GM23338 (cell line): ENCODE results near the gene ZNF892. TPM values are rescaled to one million over a fixed set of nuclear protein-coding genes. Genes with fewer than 3 reads are reported as not detected.

ENCODE experiments used
- ATAC-seq: fragments of 200-7000 bp; cut with Tn5 transposase; 3 replicates; pipeline ENCODE4 v1.9.1; 2020
- DNase-seq: peaks from one replicate; pipeline ENCODE4 v3.0.0-alpha.2; 2015; ENCODE audit warnings: low spot score
- H2AFZ ChIP-seq: fragments of 200-600 bp; sonication (generic); 2 replicates; pipeline ENCODE4 v1.8.0; 2016; ENCODE audit warnings: antibody characterized with exemption, mild to moderate bottlenecking, moderate library complexity
- H3F3A ChIP-seq: fragments of 200-600 bp; sonication (generic); replicated peaks from 2 replicates; pipeline ENCODE4 v1.8.0; 2017; ENCODE audit warnings: antibody characterized with exemption, mixed run types, low read depth
- H3K27ac ChIP-seq: fragments of 200-600 bp; sonication (generic); 2 replicates; pipeline ENCODE4 v1.6.1; 2016; ENCODE audit warnings: low read depth
- H3K27me3 ChIP-seq: fragments of 200-600 bp; sonication (generic); 2 replicates; pipeline ENCODE4 v1.8.0; 2016; ENCODE audit warnings: mild to moderate bottlenecking, mixed run types, moderate library complexity; ENCODE audit not compliant: insufficient read depth
- H3K36me3 ChIP-seq: fragments of 200-600 bp; sonication (generic); 2 replicates; pipeline ENCODE4 v1.8.0; 2016; ENCODE audit warnings: mild to moderate bottlenecking; ENCODE audit not compliant: insufficient read depth
- H3K4me1 ChIP-seq: fragments of 200-600 bp; sonication (generic); 2 replicates; pipeline ENCODE4 v1.8.0; 2016; ENCODE audit warnings: mild to moderate bottlenecking, moderate library complexity; ENCODE audit not compliant: insufficient read depth
- H3K4me2 ChIP-seq: fragments of 200-600 bp; sonication (generic); 2 replicates; pipeline ENCODE4 v1.7.1; 2017; ENCODE audit warnings: mixed run types
- H3K4me3 ChIP-seq: fragments of 200-600 bp; sonication (generic); 2 replicates; pipeline ENCODE4 v1.6.1; 2016; ENCODE audit warnings: mixed run types
- H3K79me2 ChIP-seq: fragments of 200-600 bp; sonication (generic); replicated peaks from 2 replicates; pipeline ENCODE4 v1.8.0; 2017; ENCODE audit warnings: mild to moderate bottlenecking; ENCODE audit not compliant: insufficient read depth
- H3K9me2 ChIP-seq: fragments of 200-600 bp; sonication (generic); 2 replicates; pipeline ENCODE4 v1.8.0; 2017; ENCODE audit not compliant: insufficient read depth
- H4K20me1 ChIP-seq: fragments of 200-600 bp; sonication (generic); replicated peaks from 2 replicates; pipeline ENCODE4 v1.8.0; 2017; ENCODE audit warnings: mild to moderate bottlenecking; ENCODE audit not compliant: insufficient read depth
- H3K27ac Mint-ChIP-seq: 2 replicates; pipeline ENCODE4 v1.8.0; 2020; ENCODE audit warnings: inconsistent platforms, mild to moderate bottlenecking, moderate library complexity, mixed read lengths
- H3K27me3 Mint-ChIP-seq: 3 replicates; pipeline ENCODE4 v1.8.0; 2022; ENCODE audit warnings: low read depth, mild to moderate bottlenecking, moderate library complexity, mixed read lengths, inconsistent platforms; ENCODE audit not compliant: insufficient read depth, poor library complexity
- H3K36me3 Mint-ChIP-seq: 3 replicates; pipeline ENCODE4 v1.8.0; 2021; ENCODE audit warnings: low read depth, mild to moderate bottlenecking, inconsistent platforms, moderate library complexity, mixed read lengths
- H3K4me1 Mint-ChIP-seq: 3 replicates; pipeline ENCODE4 v1.8.0; 2020; ENCODE audit warnings: mild to moderate bottlenecking, inconsistent platforms, mixed read lengths
- H3K4me3 Mint-ChIP-seq: 3 replicates; pipeline ENCODE4 v1.8.0; 2021; ENCODE audit warnings: moderate library complexity, mild to moderate bottlenecking, inconsistent platforms, mixed read lengths
- H3K9me3 Mint-ChIP-seq: 3 replicates; pipeline ENCODE4 v1.8.0; 2020; ENCODE audit warnings: moderate library complexity, mild to moderate bottlenecking, inconsistent platforms, mixed read lengths
- CREB1 ChIP-seq: fragments of 250-450 bp; sonication (Bioruptor Pico); IDR thresholded peaks from 2 replicates; pipeline ENCODE4 v1.5.0; 2020; ENCODE audit warnings: low read depth, mild to moderate bottlenecking, moderate library complexity
- CTCF ChIP-seq, 2 experiments: fragments of 200-600 bp in 1 of 2; sonication (generic) in 1 of 2; conservative IDR thresholded peaks; 2 replicates each; pipeline versions ENCODE4 v1.5.1 to v1.6.1; 2016 to 2017; ENCODE audit warnings: antibody characterized with exemption in 2 of 2, low read depth in 2 of 2, mild to moderate bottlenecking in 2 of 2, moderate library complexity in 1 of 2
- EZH2 ChIP-seq: fragments of 200-600 bp; sonication (generic); IDR thresholded peaks from one replicate; pipeline ENCODE4 v1.8.0; 2017; ENCODE audit warnings: antibody characterized with exemption, mild to moderate bottlenecking, low read depth; ENCODE audit not compliant: unreplicated experiment
- EZH2phosphoT487 ChIP-seq: fragments of 200-600 bp; sonication (generic); IDR thresholded peaks from one replicate; pipeline ENCODE4 v1.8.1; 2018; ENCODE audit warnings: antibody characterized with exemption; ENCODE audit not compliant: unreplicated experiment
- JUNB ChIP-seq: IDR thresholded peaks from one replicate; pipeline ENCODE4 v1.6.1; 2016; ENCODE audit warnings: antibody characterized with exemption; ENCODE audit not compliant: unreplicated experiment
- POLR2AphosphoS5 ChIP-seq: IDR thresholded peaks from 2 replicates; pipeline ENCODE4 v1.6.1; 2016; ENCODE audit warnings: antibody characterized with exemption, low read depth
- REST ChIP-seq: IDR thresholded peaks from one replicate; pipeline ENCODE4 v1.6.1; 2018; ENCODE audit warnings: antibody characterized with exemption; ENCODE audit not compliant: unreplicated experiment
- STAT1 ChIP-seq: IDR thresholded peaks from one replicate; pipeline ENCODE4 v1.6.1; 2016; ENCODE audit warnings: antibody characterized with exemption; ENCODE audit not compliant: unreplicated experiment
- ZNF114 ChIP-seq: fragments of 250-450 bp; sonication (Bioruptor Pico); IDR thresholded peaks from 2 replicates; pipeline ENCODE4 v1.5.0; 2020; ENCODE audit warnings: mild to moderate bottlenecking, moderate library complexity
- ZNF331 ChIP-seq: fragments of 250-450 bp; sonication (Bioruptor Pico); IDR thresholded peaks from 2 replicates; pipeline ENCODE4 v1.5.0; 2020; ENCODE audit warnings: low read depth, mild to moderate bottlenecking, moderate library complexity
- ZNF462 ChIP-seq: fragments of 250-450 bp; sonication (Bioruptor Pico); IDR thresholded peaks from 2 replicates; pipeline ENCODE4 v1.5.0; 2020; ENCODE audit warnings: mild to moderate bottlenecking, moderate library complexity
- polyA plus RNA-seq: library from polyadenylated mRNA; unstranded; fragments of >200 nt; fragmentation: Nextera tagmentation; extraction: Ambion mirVana; gene quantifications from 2 replicates; pipeline ENCODE4 v1.2.1, GENCODE V29; 2016
- total RNA-seq: library from RNA; depleted of rRNA; stranded (reverse); fragments of >200 nt; shearing (Covaris generic); gene quantifications from 2 replicates; pipeline ENCODE4 v1.2.3, GENCODE V29; 2014

Gene ZNF892
- total and polyA plus RNA-seq, 2 experiments from 2014 or later, result 2.2 to 17.9 TPM

- no peak for TF ChIP-seq REST
- no peak for TF ChIP-seq STAT1
- TF ChIP-seq JUNB, result no peak
- no peak for TF ChIP-seq POLR2AphosphoS5
- TF ChIP-seq CREB1 (CRISPR knock-in tag), result no peak
These were observed 785 bp downstream of the ZNF892 start (continued) for GRCh38 chr2:95208106-95208505.

GRCh38 chr2:95215018-95215612 lies 7.8 kb downstream of the ZNF892 start:
- H3K27ac ChIP-seq, result no peak overlapping the region
- H3K4me3 ChIP-seq, result no peak overlapping the region
- H3F3A ChIP-seq, result no peaks in the 10 kb centered on the region
- peaks cover 4% of the 10 kb centered on the region for H3K79me2 ChIP-seq
- DNase-seq (no peak), ATAC-seq (no peak)
- peaks cover 93% of the 10 kb centered on the region for H3K9me3 Mint-ChIP-seq
- H3K27me3 ChIP-seq, result no peaks in the 10 kb centered on the region
- no peaks in the 10 kb centered on the region for H3K4me1 ChIP-seq
- peaks cover 84% of the 10 kb centered on the region for H3K36me3 ChIP-seq
- no peak overlapping the region for H2AFZ ChIP-seq
- no peak overlapping the region for H3K4me2 ChIP-seq
- no peak overlapping the region for H3K27ac Mint-ChIP-seq
- H3K9me2 ChIP-seq, result no peaks in the 10 kb centered on the region
- no peak overlapping the region for H3K4me3 Mint-ChIP-seq
- TF ChIP-seq EZH2phosphoT487, result no peak
- no peak for TF ChIP-seq ZNF114 (CRISPR knock-in tag)
- no peak for TF ChIP-seq ZNF331 (CRISPR knock-in tag)
- TF ChIP-seq EZH2, result no peak
- TF ChIP-seq CTCF (conservative IDR thresholded peaks at IDR 0.05; ENCODE audit: low read depth in 2 of 2), result no peak
- no peak for TF ChIP-seq ZNF462 (CRISPR knock-in tag)
- peaks cover 2% of the 10 kb centered on the region for H3K27me3 Mint-ChIP-seq
- no peaks in the 10 kb centered on the region for H3K4me1 Mint-ChIP-seq
- H3K36me3 Mint-ChIP-seq, result peaks cover 99% of the 10 kb centered on the region
- H4K20me1 ChIP-seq, result no peaks in the 10 kb centered on the region
